OCI-M2 (cell line): ENCODE data around the gene TEX13A.
"Not testable (repeated sequence)": the region's sequence is repeated elsewhere in the genome, so short reads cannot be mapped to it uniquely, and the experiment has no call there.

Experiments used
- DNase-seq: peaks from one replicate; lab custom pipeline; 2025; ENCODE audit not compliant: unreplicated experiment; lab: John Stamatoyannopoulos, UW

The TEX13A gene

GRCh38 chrX:105220636-105221035, at the start of gene TEX13A:
TSS of gene TEX13A (minus strand) at chrX:105220694. CDS start at chrX:105220397, 297 bp downstream.
- DNase-seq, result no peak

GRCh38 chrX:105269386-105269785, 48.9 kb upstream of the TEX13A start:
- no peak for DNase-seq

GRCh38 chrX:105267167-105267566, 46.7 kb upstream of the TEX13A start:
- DNase-seq, result no peak

- DNase-seq, result no peak
These were observed 46.0 kb upstream of the TEX13A start for GRCh38 chrX:105266456-105266855.

GRCh38 chrX:105265093-105265492, 44.6 kb upstream of the TEX13A start:
- DNase-seq, result no peak

- DNase-seq, result no peak
These were observed 43.3 kb upstream of the TEX13A start for GRCh38 chrX:105263801-105264200.

- DNase-seq, result no peak
These were observed 42.7 kb upstream of the TEX13A start for GRCh38 chrX:105263171-105263570.

- DNase-seq, result no peak
These were observed 40.0 kb upstream of the TEX13A start for GRCh38 chrX:105260291-105261043.

GRCh38 chrX:105241056-105241455, 20.6 kb upstream of the TEX13A start:
- no peak for DNase-seq

- not testable (repeated sequence) for DNase-seq
These were observed 16.9 kb upstream of the TEX13A start for GRCh38 chrX:105237407-105237806.

- DNase-seq, result no peak
These were observed 8.7 kb upstream of the TEX13A start for GRCh38 chrX:105229146-105229545.

- DNase-seq, result no peak
These were observed 8.1 kb upstream of the TEX13A start for GRCh38 chrX:105228602-105229001.

- no peak for DNase-seq
These were observed 6.0 kb upstream of the TEX13A start for GRCh38 chrX:105226499-105226898.

GRCh38 chrX:105221374-105221773, 880 bp upstream of the TEX13A start:
- DNase-seq, result no peak

- no peak for DNase-seq
These were observed 766 bp downstream of the TEX13A start for GRCh38 chrX:105219454-105220401.

GRCh38 chrX:105211066-105211575, 9.4 kb downstream of the TEX13A start:
- DNase-seq, result no peak

GRCh38 chrX:105210258-105210657, 10.2 kb downstream of the TEX13A start:
- DNase-seq, result no peak

GRCh38 chrX:105209406-105209805, 11.1 kb downstream of the TEX13A start:
- DNase-seq, result no peak

GRCh38 chrX:105191878-105192277, 28.6 kb downstream of the TEX13A start:
- no peak for DNase-seq

GRCh38 chrX:105190252-105190853, 30.1 kb downstream of the TEX13A start:
- DNase-seq, result no peak

- DNase-seq, result no peak
These were observed 31.4 kb downstream of the TEX13A start for GRCh38 chrX:105189093-105189492.
